SU-DHL-6 (cell line): ENCODE data around the gene WDR35.

Experiments used
- CTCF ChIP-seq: fragments of 200-600 bp; sonication (generic); IDR thresholded peaks from one replicate; pipeline ENCODE4 v1.5.1; 2017; ENCODE audit warnings: antibody characterized with exemption, mild to moderate bottlenecking, low read length, moderate library complexity; ENCODE audit not compliant: insufficient read depth, poor library complexity, severe bottlenecking
- EZH2phosphoT487 ChIP-seq: fragments of 200-600 bp; sonication (generic), shearing (Covaris generic); conservative IDR thresholded peaks from 2 replicates; pipeline ENCODE4 v1.6.1; 2018; ENCODE audit warnings: mild to moderate bottlenecking, antibody characterized with exemption, low read length, moderate library complexity, mixed read lengths

- TF ChIP-seq CTCF (no peak), EZH2phosphoT487 (no peak)
Measured at GRCh38 chr2:19973466-19973865, 16.4 kb downstream of the WDR35 start.
